ENCODE measurements around the gene ASPA. TPM values are rescaled to one million over a fixed set of nuclear protein-coding genes. Genes with fewer than 3 reads are reported as not detected.
"Not testable (repeated sequence)": the region's sequence is repeated elsewhere in the genome, so short reads cannot be mapped to it uniquely, and the experiment has no call there.

The ASPA gene
- total RNA-seq, result not detected in 2 replicates
- 0.01 TPM in 1 of 2 replicates, not detected in the other for polyA plus RNA-seq
- polyA plus RNA-seq (2011; cell fraction: cytosol; rRNA removed), result not detected in 2 replicates
- polyA plus RNA-seq (2011; cell fraction: nucleus; rRNA removed), result not detected in 2 replicates
- polyA plus RNA-seq (2012), result not detected in 2 replicates
- not detected in 2 replicates for polyA minus RNA-seq
- polyA minus RNA-seq (2011; cell fraction: cytosol; rRNA and poly(A)+ RNA removed), result not detected
- polyA minus RNA-seq (2011; cell fraction: nucleus; rRNA and poly(A)+ RNA removed), result not detected in 2 replicates
- not detected for Bru-seq, nascent RNA
- BruChase-seq, experiment 1, labeled RNA remaining after a 6-hour chase, result not detected
- not detected for BruChase-seq, experiment 2, labeled RNA remaining after a 2-hour chase
- long read RNA-seq, result 0 reads

- Histone ChIP-seq H3K4me2 (ENCODE audit: insufficient read depth, low read length) (no peak within 1 kb of the TSS), H3K4me1 (ENCODE audit: control insufficient read depth, extremely low read depth, insufficient read depth, low read length) (no peaks in the 10 kb centered on the region), H3K9ac (replicated peaks; ENCODE audit: extremely low read depth, insufficient read depth, low read length) (no peak within 1 kb of the TSS), H3K9me1 (replicated peaks; ENCODE audit: control insufficient read depth, extremely low read depth, insufficient read depth, low read length) (no peaks in the 10 kb centered on the region), H3K79me2 (ENCODE audit: control insufficient read depth, insufficient read depth, low read length) (no peaks in the 10 kb centered on the region), H3K9me3 (replicated peaks; ENCODE audit: control insufficient read depth, insufficient read depth, low read length) (no peaks in the 10 kb centered on the region), H3K27ac (ENCODE audit: insufficient read depth, low read depth, low read length) (no peak within 1 kb of the TSS), H3K27me3 (ENCODE audit: control insufficient read depth in 2 of 2, insufficient read depth in 2 of 2, low read length in 2 of 2) (no peaks in the 10 kb centered on the region), H3K36me3 (ENCODE audit: control insufficient read depth in 2 of 2, extremely low read depth in 1 of 2, insufficient read depth in 2 of 2, low read length in 2 of 2) (no peaks in the 10 kb centered on the region), H4K20me1 (replicated peaks; ENCODE audit: control insufficient read depth, extremely low read depth, insufficient read depth, low read length) (no peaks in the 10 kb centered on the region), H3K4me3 (replicated peaks in 1 of 3; ENCODE audit: insufficient read depth in 1 of 3, low read depth in 1 of 3, low read length in 3 of 3) (no peak within 1 kb of the TSS), H2AFZ (ENCODE audit: low read depth, low read length) (no peak within 1 kb of the TSS)
- ChIA-PET CTCF (no interaction called here), POLR2A (no interaction called here)
- TF ChIP-seq EZH2 (IDR thresholded peaks at IDR 0.05; ENCODE audit: borderline replicate concordance, low read depth, low read length, severe bottlenecking) (no peak), GATA2 (IDR thresholded peaks at IDR 0.05; ENCODE audit: insufficient read depth, insufficient read length, low read depth, low read length) (no peak), CTCF (IDR thresholded peaks at IDR 0.05; ENCODE audit: extremely low read depth in 1 of 2, insufficient read depth in 1 of 2, low read depth in 1 of 2, low read length in 2 of 2) (no peak), JUN (IDR thresholded peaks at IDR 0.05; ENCODE audit: borderline replicate concordance, insufficient read depth, insufficient read length, low read depth) (no peak), POLR2AphosphoS5 (IDR thresholded peaks at IDR 0.05; ENCODE audit: insufficient read depth, low read depth, low read length) (no peak), FOS (IDR thresholded peaks at IDR 0.05; ENCODE audit: borderline replicate concordance, insufficient read depth, low read length) (no peak), MYC (IDR thresholded peaks at IDR 0.05; ENCODE audit: low read depth, low read length) (no peak), MAX (IDR thresholded peaks at IDR 0.05; ENCODE audit: insufficient read depth, insufficient read length) (no peak), POLR2A (IDR thresholded peaks at IDR 0.05; ENCODE audit: low read depth, low read length) (no peak)
- no peak for FAIRE-seq
- DNase-seq (ENCODE audit: low read depth, low spot score), result no peak
- no TSS peak for BruUV-seq (replicated peaks)
- dilution Hi-C loops (cut with MboI; ENCODE audit: extremely low pct_ligation_motif_present, low sequenced_read_pairs) (no loop called here), intact Hi-C loops (cut with micrococcal nuclease) (no loop called here)
These were observed at the start of gene ASPA for GRCh38 chr17:3475812-3476610. ASPA (plus strand) TSS chr17:3475997; CDS start chr17:3476160, 163 bp downstream.

- CTCF ChIA-PET; dilution Hi-C loops (cut with MboI; ENCODE audit: extremely low pct_ligation_motif_present, low sequenced_read_pairs); FAIRE-seq: not testable (repeated sequence)
These were observed 42.6 kb upstream of the ASPA start for GRCh38 chr17:3433215-3433614.

More at GRCh38 chr17:3433215-3433614, 42.6 kb upstream of the ASPA start:
- DNase-seq (ENCODE audit: low read depth, low spot score); H3K36me3 ChIP-seq (ENCODE audit: control insufficient read depth in 2 of 2, extremely low read depth in 1 of 2, insufficient read depth in 2 of 2, low read length in 2 of 2); BruUV-seq (replicated peaks); H2AFZ ChIP-seq (ENCODE audit: low read depth, low read length); H3K9ac ChIP-seq (replicated peaks; ENCODE audit: extremely low read depth, insufficient read depth, low read length); POLR2A ChIA-PET; H3K9me1 ChIP-seq (replicated peaks; ENCODE audit: control insufficient read depth, extremely low read depth, insufficient read depth, low read length); H3K79me2 ChIP-seq (ENCODE audit: control insufficient read depth, insufficient read depth, low read length); H3K9me3 ChIP-seq (replicated peaks; ENCODE audit: control insufficient read depth, insufficient read depth, low read length); H3K4me3 ChIP-seq (replicated peaks in 1 of 3; ENCODE audit: insufficient read depth in 1 of 3, low read depth in 1 of 3, low read length in 3 of 3); H4K20me1 ChIP-seq (replicated peaks; ENCODE audit: control insufficient read depth, extremely low read depth, insufficient read depth, low read length); H3K4me2 ChIP-seq (ENCODE audit: insufficient read depth, low read length); H3K27me3 ChIP-seq (ENCODE audit: control insufficient read depth in 2 of 2, insufficient read depth in 2 of 2, low read length in 2 of 2); intact Hi-C loops (cut with micrococcal nuclease); H3K27ac ChIP-seq (ENCODE audit: insufficient read depth, low read depth, low read length); H3K4me1 ChIP-seq (ENCODE audit: control insufficient read depth, extremely low read depth, insufficient read depth, low read length): not testable (repeated sequence)

All from endothelial cell of umbilical vein (primary cell).